HepG2 (cell line): Measurements from ENCODE around the gene ARHGDIA. TPM values are rescaled to one million over a fixed set of nuclear protein-coding genes. Genes with fewer than 3 reads are reported as not detected.
A peak's percentile ranks its signal among the peaks of the same experiment; 100 is the strongest.

ENCODE experiments used
- ASH2L ChIP-seq: fragments of 300-600, 200-600 bp; sonication (generic); IDR thresholded peaks from 2 replicates; pipeline ENCODE4 v1.7.0; 2017; ENCODE audit warnings: low read depth, mild to moderate bottlenecking, moderate library complexity, mixed read lengths, low read length; ENCODE audit not compliant: insufficient read length
- FOXA3 ChIP-seq: IDR thresholded peaks from 2 replicates; pipeline ENCODE4 v1.6.1; 2016; ENCODE audit warnings: missing genetic modification reagents, missing compliant biosample characterization
- MBNL3 ChIP-seq: fragments of 250-450 bp; sonication (Bioruptor Pico); conservative IDR thresholded peaks from 2 replicates; pipeline ENCODE4 v1.8.0; 2022; ENCODE audit warnings: mild to moderate bottlenecking, inconsistent platforms
- MYNN ChIP-seq: sonication (generic); formaldehyde crosslinking; IDR thresholded peaks from 2 replicates; pipeline ENCODE4 v1.4.0; 2020; ENCODE audit warnings: mild to moderate bottlenecking, low read depth, missing genetic modification reagents
- NFE2L1 ChIP-seq: sonication (generic); formaldehyde crosslinking; IDR thresholded peaks from 2 replicates; pipeline ENCODE4 v1.4.0; 2020; ENCODE audit warnings: missing genetic modification reagents, mild to moderate bottlenecking, borderline replicate concordance
- SALL1 ChIP-seq: sonication (generic); formaldehyde crosslinking; IDR thresholded peaks from 2 replicates; pipeline ENCODE4 v1.8.0; 2022; ENCODE audit warnings: mild to moderate bottlenecking, missing genetic modification reagents
- SP2 ChIP-seq: sonication (generic); formaldehyde crosslinking; IDR thresholded peaks from 2 replicates; pipeline ENCODE4 v1.5.1; 2020; ENCODE audit warnings: mild to moderate bottlenecking, missing genetic modification reagents
- TBX3 ChIP-seq: fragments of 450-650 bp; IDR thresholded peaks from 2 replicates; pipeline ENCODE4 v1.6.1; 2017; ENCODE audit warnings: antibody characterized with exemption, mild to moderate bottlenecking, inconsistent platforms, borderline replicate concordance
- ZFY ChIP-seq: sonication (generic); formaldehyde crosslinking; IDR thresholded peaks from 2 replicates; pipeline ENCODE4 v1.4.0; 2020; ENCODE audit warnings: missing genetic modification reagents
- ZNF225 ChIP-seq: sonication (generic); formaldehyde crosslinking; IDR thresholded peaks from 2 replicates; pipeline ENCODE4 v1.4.0; 2020; ENCODE audit warnings: mild to moderate bottlenecking, missing genetic modification reagents
- ZSCAN9 ChIP-seq: IDR thresholded peaks from 2 replicates; pipeline ENCODE4 v1.6.1; 2016; ENCODE audit warnings: borderline replicate concordance
- polyA plus RNA-seq, 8 experiments: library from polyadenylated mRNA; depleted of rRNA in 3 of 8; stranded (reverse) in 7 of 8; unstranded in 1 of 8; fragments of >200 nt; fragmentation: Illumina TruSeq in 4 of 8; extraction: Trizol in 4 of 8; gene quantifications; 2 replicates each; pipeline versions ENCODE4 v1.2.1 to v1.2.3, GENCODE V29; 2011 to 2016; ENCODE audit warnings: low read depth in 4 of 8, missing spikeins in 1 of 8, mixed read lengths in 1 of 8; ENCODE audit not compliant: insufficient read depth in 1 of 8
- total RNA-seq, 5 experiments: library from RNA; depleted of rRNA; stranded (reverse); fragments of >200 nt; fragmentation: Illumina TruSeq; extraction: Trizol; gene quantifications; 2 replicates each; pipeline ENCODE4 v1.2.3, GENCODE V29; 2016; ENCODE audit warnings: low read depth in 1 of 5
- TF ChIP-seq, protein P1 (sequence below): sonication (generic); formaldehyde crosslinking; IDR thresholded peaks from 2 replicates; pipeline ENCODE4 v1.5.0; 2020; ENCODE audit warnings: missing genetic modification reagents
- TF ChIP-seq, protein P2 (sequence below): sonication (generic); formaldehyde crosslinking; IDR thresholded peaks from 2 replicates; pipeline ENCODE4 v1.4.0; 2020; ENCODE audit warnings: mild to moderate bottlenecking, missing genetic modification reagents
- TF ChIP-seq, protein P3 (sequence below): sonication (generic); formaldehyde crosslinking; IDR thresholded peaks from 2 replicates; pipeline ENCODE4 v1.9.0; 2021; ENCODE audit warnings: missing genetic modification reagents, borderline replicate concordance
- TF ChIP-seq, protein P4 (sequence below): sonication (generic); formaldehyde crosslinking; IDR thresholded peaks from 2 replicates; pipeline ENCODE4 v1.4.0; 2020; ENCODE audit warnings: mild to moderate bottlenecking, missing genetic modification reagents, borderline replicate concordance
- TF ChIP-seq, protein P5 (sequence below): sonication (generic); formaldehyde crosslinking; IDR thresholded peaks from 2 replicates; pipeline ENCODE4 v1.4.0; 2020; ENCODE audit warnings: mild to moderate bottlenecking, missing genetic modification reagents
- TF ChIP-seq, protein P6 (sequence below): sonication (generic); formaldehyde crosslinking; IDR thresholded peaks from 2 replicates; pipeline ENCODE4 v1.5.0; 2020; ENCODE audit warnings: missing genetic modification reagents

The ARHGDIA gene
- total and polyA plus RNA-seq, 2 of the 13 experiments (the other 11 are each of a cell fraction or from before 2014, with no cell fraction given) = 40.0 to 64.0 TPM

DNA sequence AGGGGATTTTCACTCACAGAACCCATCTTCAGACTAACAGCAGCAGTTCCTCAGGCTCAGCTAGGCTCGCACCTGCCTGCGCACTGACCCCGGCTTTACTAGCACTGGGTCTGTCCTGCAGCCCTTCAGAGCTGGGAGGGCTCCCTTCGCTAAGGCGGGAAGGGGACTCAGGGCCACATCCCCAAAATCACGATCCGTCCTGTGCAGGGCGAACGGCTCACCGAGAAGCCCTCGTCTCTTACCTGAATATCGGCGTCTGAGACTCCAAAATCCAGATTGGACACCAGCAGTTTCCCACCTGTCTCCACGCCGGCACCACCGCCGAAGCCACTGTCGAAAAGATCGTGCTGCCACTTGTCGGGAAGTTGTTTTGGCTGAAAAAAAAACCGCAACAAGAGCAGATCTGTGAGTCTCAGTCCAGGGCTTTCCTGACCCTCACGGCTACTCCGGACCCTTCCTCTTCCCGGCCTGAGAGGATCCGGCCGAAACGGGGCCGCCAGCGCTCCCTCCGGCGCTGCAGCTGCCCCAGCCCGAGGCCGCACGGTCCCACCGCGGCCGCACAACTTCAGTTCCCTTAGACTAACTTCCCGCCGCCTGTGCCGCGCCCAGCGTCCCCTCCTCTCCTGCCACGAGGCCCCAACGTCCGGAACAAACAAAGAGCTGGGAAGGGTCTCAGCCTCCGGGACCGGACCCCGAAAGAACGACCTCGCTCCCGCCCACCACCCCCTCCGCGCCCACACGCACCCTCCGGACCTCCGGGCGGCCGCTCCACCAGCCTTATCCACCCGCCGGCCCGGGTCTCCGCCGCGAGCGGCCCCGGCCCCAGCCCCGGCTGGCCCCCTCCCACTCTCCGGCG, 19.5 kb upstream of the ARHGDIA start (continued):
- TF ChIP-seq, protein P1, sequence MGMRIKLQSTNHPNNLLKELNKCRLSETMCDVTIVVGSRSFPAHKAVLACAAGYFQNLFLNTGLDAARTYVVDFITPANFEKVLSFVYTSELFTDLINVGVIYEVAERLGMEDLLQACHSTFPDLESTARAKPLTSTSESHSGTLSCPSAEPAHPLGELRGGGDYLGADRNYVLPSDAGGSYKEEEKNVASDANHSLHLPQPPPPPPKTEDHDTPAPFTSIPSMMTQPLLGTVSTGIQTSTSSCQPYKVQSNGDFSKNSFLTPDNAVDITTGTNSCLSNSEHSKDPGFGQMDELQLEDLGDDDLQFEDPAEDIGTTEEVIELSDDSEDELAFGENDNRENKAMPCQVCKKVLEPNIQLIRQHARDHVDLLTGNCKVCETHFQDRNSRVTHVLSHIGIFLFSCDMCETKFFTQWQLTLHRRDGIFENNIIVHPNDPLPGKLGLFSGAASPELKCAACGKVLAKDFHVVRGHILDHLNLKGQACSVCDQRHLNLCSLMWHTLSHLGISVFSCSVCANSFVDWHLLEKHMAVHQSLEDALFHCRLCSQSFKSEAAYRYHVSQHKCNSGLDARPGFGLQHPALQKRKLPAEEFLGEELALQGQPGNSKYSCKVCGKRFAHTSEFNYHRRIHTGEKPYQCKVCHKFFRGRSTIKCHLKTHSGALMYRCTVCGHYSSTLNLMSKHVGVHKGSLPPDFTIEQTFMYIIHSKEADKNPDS (CRISPR knock-in tag) = no peak
- TF ChIP-seq, protein P2, sequence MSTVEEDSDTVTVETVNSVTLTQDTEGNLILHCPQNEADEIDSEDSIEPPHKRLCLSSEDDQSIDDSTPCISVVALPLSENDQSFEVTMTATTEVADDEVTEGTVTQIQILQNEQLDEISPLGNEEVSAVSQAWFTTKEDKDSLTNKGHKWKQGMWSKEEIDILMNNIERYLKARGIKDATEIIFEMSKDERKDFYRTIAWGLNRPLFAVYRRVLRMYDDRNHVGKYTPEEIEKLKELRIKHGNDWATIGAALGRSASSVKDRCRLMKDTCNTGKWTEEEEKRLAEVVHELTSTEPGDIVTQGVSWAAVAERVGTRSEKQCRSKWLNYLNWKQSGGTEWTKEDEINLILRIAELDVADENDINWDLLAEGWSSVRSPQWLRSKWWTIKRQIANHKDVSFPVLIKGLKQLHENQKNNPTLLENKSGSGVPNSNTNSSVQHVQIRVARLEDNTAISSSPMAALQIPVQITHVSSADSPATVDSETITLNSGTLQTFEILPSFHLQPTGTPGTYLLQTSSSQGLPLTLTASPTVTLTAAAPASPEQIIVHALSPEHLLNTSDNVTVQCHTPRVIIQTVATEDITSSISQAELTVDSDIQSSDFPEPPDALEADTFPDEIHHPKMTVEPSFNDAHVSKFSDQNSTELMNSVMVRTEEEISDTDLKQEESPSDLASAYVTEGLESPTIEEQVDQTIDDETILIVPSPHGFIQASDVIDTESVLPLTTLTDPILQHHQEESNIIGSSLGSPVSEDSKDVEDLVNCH (CRISPR knock-in tag) = no peak
- TF ChIP-seq ASH2L (no peak), ZSCAN9 (CRISPR knock-in tag) (no peak), NFE2L1 (CRISPR knock-in tag) (no peak), SALL1 (CRISPR knock-in tag) (peak; percentile 40), SP2 (CRISPR knock-in tag) (0 out of 2 replicates have a peak, but pooled peaks have one; percentile 28), TBX3 (no peak), MBNL3 (CRISPR knock-in tag) (no peak), ZFY (CRISPR knock-in tag) (no peak), ZNF225 (CRISPR knock-in tag) (peak; percentile 27; the same call in 1 of the 2 replicates), MYNN (CRISPR knock-in tag) (no peak), FOXA3 (no peak)
- TF ChIP-seq, protein P3, sequence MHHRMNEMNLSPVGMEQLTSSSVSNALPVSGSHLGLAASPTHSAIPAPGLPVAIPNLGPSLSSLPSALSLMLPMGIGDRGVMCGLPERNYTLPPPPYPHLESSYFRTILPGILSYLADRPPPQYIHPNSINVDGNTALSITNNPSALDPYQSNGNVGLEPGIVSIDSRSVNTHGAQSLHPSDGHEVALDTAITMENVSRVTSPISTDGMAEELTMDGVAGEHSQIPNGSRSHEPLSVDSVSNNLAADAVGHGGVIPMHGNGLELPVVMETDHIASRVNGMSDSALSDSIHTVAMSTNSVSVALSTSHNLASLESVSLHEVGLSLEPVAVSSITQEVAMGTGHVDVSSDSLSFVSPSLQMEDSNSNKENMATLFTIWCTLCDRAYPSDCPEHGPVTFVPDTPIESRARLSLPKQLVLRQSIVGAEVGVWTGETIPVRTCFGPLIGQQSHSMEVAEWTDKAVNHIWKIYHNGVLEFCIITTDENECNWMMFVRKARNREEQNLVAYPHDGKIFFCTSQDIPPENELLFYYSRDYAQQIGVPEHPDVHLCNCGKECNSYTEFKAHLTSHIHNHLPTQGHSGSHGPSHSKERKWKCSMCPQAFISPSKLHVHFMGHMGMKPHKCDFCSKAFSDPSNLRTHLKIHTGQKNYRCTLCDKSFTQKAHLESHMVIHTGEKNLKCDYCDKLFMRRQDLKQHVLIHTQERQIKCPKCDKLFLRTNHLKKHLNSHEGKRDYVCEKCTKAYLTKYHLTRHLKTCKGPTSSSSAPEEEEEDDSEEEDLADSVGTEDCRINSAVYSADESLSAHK (CRISPR knock-in tag) = no peak
- TF ChIP-seq, protein P4, sequence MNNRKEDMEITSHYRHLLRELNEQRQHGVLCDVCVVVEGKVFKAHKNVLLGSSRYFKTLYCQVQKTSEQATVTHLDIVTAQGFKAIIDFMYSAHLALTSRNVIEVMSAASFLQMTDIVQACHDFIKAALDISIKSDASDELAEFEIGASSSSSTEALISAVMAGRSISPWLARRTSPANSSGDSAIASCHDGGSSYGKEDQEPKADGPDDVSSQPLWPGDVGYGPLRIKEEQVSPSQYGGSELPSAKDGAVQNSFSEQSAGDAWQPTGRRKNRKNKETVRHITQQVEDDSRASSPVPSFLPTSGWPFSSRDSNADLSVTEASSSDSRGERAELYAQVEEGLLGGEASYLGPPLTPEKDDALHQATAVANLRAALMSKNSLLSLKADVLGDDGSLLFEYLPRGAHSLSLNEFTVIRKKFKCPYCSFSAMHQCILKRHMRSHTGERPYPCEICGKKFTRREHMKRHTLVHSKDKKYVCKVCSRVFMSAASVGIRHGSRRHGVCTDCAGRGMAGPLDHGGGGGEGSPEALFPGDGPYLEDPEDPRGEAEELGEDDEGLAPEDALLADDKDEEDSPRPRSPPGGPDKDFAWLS (CRISPR knock-in tag) = no peak
- TF ChIP-seq, protein P5, sequence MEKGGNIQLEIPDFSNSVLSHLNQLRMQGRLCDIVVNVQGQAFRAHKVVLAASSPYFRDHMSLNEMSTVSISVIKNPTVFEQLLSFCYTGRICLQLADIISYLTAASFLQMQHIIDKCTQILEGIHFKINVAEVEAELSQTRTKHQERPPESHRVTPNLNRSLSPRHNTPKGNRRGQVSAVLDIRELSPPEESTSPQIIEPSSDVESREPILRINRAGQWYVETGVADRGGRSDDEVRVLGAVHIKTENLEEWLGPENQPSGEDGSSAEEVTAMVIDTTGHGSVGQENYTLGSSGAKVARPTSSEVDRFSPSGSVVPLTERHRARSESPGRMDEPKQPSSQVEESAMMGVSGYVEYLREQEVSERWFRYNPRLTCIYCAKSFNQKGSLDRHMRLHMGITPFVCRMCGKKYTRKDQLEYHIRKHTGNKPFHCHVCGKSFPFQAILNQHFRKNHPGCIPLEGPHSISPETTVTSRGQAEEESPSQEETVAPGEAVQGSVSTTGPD (CRISPR knock-in tag) = no peak
- TF ChIP-seq, protein P6, sequence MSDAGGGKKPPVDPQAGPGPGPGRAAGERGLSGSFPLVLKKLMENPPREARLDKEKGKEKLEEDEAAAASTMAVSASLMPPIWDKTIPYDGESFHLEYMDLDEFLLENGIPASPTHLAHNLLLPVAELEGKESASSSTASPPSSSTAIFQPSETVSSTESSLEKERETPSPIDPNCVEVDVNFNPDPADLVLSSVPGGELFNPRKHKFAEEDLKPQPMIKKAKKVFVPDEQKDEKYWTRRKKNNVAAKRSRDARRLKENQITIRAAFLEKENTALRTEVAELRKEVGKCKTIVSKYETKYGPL (CRISPR knock-in tag) = no peak
